SH-SY5Y (cell line): ENCODE results near the gene FGF12.

Experiments used
- GATA2 ChIP-seq: IDR thresholded peaks from 2 replicates; pipeline ENCODE4 v1.6.1; 2011; ENCODE audit warnings: mild to moderate bottlenecking, low read depth, low read length
- GATA3 ChIP-seq: IDR thresholded peaks from 2 replicates; pipeline ENCODE4 v1.6.1; 2011; ENCODE audit warnings: low read depth, mild to moderate bottlenecking, low read length, moderate library complexity

GRCh38 chr3:192496905-192497587, 230.3 kb downstream of the FGF12 start:
- TF ChIP-seq GATA2: no peak
- no peak for TF ChIP-seq GATA3
